Activated naive CD4-positive, alpha-beta T cell (primary cell): Measurements from ENCODE around the gene HID1.
"Not testable (repeated sequence)": the region's sequence is repeated elsewhere in the genome, so short reads cannot be mapped to it uniquely, and the experiment has no call there.

ENCODE experiments used
- DNase-seq, 4 experiments: peaks; one replicate each; lab custom pipeline; 2025; lab: John Stamatoyannopoulos, UW

HID1 gene

GRCh38 chr17:74972107-74972972 lies at the start of gene HID1:
Gene HID1, minus strand, starts transcription at chr17:74972759. Its CDS starts 103 bp downstream, at chr17:74972656.
- DNase-seq = peak; percentile 50 to 83 (median 68)

GRCh38 chr17:75020331-75021110 lies 48.0 kb upstream of the HID1 start:
- no peak for DNase-seq

DNA sequence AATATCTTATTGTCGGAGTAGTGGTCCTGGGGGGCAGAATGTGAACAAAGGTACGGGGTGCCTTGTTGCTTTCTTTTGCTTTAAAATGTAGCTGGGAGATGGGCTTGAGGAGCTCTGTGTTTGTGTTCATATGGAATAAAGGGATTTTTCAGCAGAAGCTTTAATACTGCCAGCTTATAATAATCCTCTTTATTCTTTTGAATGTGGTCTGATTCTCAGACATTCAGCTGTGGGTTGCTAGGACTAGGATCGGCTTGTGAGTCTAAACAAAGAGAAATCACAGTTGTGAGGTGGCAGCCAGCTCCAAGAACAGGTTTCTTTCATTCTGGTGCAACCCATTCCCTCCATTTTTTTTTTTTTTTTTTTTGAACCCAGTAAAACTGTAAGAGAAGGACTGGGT lies 47.2 kb upstream of the HID1 start:
- DNase-seq = no peak

DNA sequence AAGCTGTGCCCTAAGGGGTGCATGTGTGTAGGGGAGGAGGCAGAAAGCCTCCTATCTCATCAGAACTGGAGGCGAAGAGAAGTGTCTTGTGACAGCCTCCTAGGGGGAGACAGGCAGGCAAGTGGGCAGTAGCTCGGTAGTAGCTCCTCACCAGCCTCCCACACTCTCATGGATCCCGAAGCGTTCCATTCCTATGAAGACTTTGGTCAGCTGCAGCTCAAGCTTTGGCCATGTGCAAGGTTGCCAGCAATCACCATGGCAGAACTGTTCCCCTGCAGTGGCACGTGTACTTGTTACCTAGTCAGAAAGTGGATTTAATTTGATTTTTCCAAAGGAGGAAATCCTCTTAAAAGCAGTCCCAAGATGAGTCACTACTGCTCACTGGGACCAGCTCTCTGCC lies 46.6 kb upstream of the HID1 start:
- DNase-seq = no peak

GRCh38 chr17:75013092-75013559 lies 40.6 kb upstream of the HID1 start:
- DNase-seq = no peak

GRCh38 chr17:75012346-75013091 lies 40.0 kb upstream of the HID1 start, which contains the start of gene MRPL58:
Gene MRPL58, plus strand, starts transcription at chr17:75012670. Its CDS starts 17 bp downstream, at chr17:75012687.
- DNase-seq = peak; percentile 54 to 78 (median 60)

DNA sequence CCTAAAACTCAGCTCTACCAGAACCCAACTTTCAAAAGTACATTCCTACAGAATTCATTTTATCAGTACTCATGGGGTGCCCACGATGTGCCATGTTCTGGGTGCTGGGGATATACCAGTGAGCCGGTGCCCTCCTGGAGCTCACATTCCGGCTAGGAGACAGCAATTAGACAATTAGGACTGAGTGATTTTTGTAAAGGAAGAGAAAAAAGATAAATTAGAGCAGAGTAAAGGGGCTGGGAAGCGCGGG lies 39.5 kb upstream of the HID1 start:
- no peak for DNase-seq

DNA sequence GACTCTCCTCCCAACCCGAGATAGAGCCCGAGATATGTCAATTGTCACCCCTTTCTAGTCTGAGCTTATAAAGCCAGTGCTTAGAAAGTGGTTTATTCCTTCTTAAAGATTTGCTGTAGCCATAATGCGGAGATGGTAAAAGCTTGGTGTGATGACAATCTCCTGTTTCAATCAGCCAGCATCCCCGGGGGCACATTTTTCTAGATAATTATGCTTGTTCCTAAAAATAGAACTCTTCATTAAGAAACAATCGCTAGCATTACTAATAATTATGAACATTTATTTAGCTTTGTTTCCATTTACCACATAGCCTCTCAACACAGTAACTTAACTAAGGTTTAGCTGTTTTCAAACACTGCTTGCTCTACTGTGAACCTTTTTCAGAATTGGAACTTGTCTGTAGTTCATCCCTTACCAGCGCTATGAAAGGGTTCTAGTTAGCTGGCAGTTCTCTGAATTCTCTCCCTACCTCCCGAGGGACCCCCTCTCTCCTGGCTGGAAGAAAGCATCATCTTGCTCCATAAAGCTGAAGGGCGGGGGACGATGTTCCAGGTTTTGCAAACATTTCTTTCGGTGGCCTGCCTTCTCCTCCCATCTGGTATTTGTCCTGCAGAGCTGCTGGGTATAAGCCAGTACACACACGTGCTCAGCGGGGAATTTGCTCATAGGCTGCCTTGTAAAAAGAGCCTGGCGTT lies 39.0 kb upstream of the HID1 start:
- no peak for DNase-seq

DNA sequence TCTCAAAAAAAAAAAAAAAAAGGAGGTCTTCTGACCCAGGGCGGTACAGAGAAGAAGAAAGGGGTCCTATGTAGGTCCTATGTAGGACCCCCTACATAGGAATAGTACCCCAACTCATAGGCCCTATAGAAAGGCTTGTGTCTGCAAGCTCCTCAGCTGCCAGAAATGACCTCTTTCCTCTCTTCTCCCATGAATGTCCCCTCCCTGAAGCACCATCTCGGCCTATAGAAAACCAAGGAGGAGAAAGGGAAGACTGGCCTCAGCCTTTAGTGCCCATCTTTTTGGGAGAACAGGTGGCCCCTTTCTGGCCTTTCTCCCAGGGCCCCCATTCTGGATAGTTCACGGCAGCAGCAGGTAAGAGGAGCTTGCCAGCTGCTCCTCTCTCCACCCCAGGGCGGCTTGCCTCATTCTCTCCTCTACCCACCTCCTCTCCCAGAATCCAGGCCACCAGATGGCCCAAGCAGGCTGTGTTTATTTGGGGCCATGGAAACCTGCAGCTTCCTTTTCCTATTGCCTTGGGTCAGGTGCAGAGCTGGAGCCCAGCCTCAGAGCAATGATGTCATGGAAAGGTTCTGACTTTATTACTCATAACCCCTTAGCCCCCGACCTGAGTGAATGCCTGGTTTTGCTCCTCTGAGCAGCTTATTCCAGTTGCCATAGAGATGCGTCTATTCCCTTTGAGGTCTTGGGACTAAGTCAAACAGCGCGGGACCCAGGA lies 38.3 kb upstream of the HID1 start:
- DNase-seq = no peak

GRCh38 chr17:75009139-75009724 lies 36.7 kb upstream of the HID1 start:
- no peak for DNase-seq

DNA sequence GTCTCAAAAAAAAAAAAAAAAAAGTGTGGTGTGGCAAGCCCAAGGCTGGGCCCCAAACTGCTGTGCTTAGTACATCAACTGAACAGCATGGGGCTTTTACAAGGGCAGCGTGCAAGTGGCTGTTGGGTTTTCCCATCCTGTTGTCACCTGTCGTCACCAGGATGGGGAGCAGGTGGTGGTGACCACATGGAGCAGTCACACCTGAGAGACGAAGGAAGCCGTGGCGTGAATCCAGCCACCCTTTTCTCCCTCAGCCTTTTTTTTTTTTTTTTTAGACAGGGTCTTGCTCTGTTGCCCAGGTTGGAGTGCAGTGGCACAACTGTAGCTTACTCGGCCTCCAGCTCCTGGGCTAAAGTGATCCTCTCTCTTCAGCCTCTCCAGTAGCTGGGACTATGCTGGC lies 35.8 kb upstream of the HID1 start:
- DNase-seq = no peak

- DNase-seq = no peak
Measured at GRCh38 chr17:75006653-75007052, 34.1 kb upstream of the HID1 start.

DNA sequence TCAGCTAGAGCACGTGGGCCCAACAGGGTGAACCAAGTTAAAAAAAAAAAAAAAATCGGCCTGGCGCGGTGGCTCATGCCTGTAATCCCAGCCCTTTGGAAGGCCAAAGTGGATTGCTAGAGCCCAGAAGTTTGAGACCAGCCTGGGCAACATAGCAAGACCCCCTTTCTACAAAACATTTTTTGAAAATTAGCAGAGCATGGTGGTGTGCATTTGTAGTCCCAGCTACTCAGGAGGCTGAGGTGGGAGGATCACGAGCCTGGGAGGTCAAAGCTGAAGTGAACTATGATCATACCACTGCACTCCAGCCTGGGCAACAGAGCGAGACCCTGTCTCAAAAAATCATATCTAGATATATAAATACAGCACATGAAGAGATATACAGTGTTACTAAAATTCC lies 33.5 kb upstream of the HID1 start:
- DNase-seq = not testable (repeated sequence)

- DNase-seq = no peak
Measured at GRCh38 chr17:75005291-75005690, 32.7 kb upstream of the HID1 start.

- DNase-seq = no peak
Measured at GRCh38 chr17:75004371-75004770, 31.8 kb upstream of the HID1 start.

DNA sequence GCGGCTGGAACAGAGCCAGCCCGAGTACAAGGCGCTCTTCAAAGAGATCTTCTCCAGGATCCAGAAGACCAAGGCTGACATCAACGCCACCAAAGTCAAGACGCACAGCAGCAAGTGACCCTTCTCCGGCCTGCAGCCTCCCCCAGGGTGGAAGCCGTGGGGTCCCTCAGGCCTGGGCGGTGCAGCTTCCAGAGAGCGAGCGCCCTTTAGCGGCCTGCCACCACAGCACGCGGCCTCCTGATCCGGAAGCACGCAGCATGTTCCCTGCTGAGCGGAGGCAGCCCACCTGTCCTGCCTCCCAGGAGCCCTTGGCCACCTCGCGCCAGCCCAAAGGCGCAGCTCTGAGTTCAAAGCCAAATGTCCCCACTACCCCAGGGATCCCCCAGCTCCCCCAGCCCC lies 31.4 kb upstream of the HID1 start:
- no peak for DNase-seq

DNA sequence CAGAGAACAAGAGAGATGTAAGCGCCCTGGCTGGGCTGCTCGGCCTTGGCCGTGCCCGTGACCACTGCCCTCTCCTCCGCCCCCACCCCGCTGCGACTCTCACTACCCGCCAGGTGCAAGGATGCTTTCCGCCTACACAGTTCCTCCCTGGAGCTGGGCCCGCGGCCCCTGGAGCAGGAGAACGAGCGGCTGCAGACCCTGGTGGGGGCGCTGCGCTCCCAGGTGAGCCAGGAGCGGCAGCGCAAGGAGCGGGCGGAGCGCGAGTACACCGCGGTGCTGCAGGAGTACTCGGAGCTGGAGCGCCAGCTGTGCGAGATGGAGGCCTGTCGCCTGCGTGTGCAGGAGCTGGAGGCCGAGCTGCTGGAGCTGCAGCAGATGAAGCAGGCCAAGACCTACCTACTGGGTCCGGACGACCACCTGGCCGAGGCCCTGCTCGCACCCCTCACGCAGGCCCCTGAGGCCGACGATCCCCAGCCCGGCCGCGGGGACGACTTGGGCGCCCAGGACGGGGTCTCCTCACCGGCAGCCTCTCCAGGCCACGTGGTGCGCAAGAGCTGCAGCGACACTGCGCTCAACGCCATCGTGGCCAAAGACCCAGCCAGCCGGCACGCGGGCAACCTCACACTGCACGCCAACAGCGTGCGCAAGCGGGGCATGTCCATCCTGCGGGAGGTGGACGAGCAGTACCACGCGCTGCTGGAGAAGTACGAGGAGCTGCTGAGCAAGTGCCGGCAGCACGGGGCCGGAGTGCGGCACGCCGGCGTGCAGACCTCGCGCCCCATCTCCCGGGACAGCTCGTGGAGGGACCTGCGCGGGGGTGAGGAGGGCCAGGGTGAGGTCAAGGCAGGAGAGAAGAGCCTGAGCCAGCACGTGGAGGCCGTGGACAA lies 30.8 kb upstream of the HID1 start:
- DNase-seq = no peak

GRCh38 chr17:75001915-75002843 lies 29.6 kb upstream of the HID1 start:
- DNase-seq = no peak

DNA sequence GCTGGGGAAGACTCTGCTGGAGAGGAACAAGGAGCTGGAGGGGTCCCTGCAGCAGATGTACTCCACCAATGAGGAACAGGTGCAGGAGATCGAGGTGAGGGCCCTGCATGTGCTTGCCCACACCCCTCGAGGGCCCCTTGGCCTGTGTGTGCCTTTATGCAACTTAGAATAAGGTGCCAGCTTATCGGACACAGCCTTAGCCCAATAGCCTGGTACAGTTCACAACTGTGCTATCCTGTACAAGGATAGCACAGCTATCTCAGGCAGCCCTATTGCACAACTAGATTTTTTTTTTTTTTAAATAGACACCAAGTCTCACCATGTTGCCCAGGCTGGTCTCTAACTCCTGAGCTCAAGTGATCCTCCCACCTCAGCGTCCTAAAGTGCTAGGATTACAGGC lies 27.0 kb upstream of the HID1 start:
- DNase-seq = no peak
